SK-N-SH (cell line): ENCODE data around the gene GRK3. TPM values are rescaled to one million over a fixed set of nuclear protein-coding genes. Genes with fewer than 3 reads are reported as not detected.

Experiments
- CTCF ChIA-PET: fragments of 300-600, 350-600 bp; formaldehyde crosslinking; extraction: SDS; loops from one replicate; lab custom pipeline; 2021; lab: Yijun Ruan, JAX
- POLR2A ChIA-PET: fragments of 350-600 bp; sonication (Branson Sonifier 250); formaldehyde crosslinking; extraction: SDS; loops from one replicate; lab custom pipeline; 2020; ENCODE audit warnings: antibody characterized with exemption, inconsistent platforms; lab: Yijun Ruan, JAX
- DNase-seq: peaks from one replicate; pipeline ENCODE4 v3.0.0; 2012
- H2AFZ ChIP-seq: fragments of 200-600 bp; sonication (generic); 2 replicates; pipeline ENCODE4 v1.8.1; 2016; ENCODE audit warnings: antibody characterized with exemption, mild to moderate bottlenecking, low read depth
- H3F3A ChIP-seq: fragments of 200-600 bp; sonication (generic); replicated peaks from 2 replicates; pipeline ENCODE3; 2016; ENCODE audit warnings: antibody characterized with exemption, mild to moderate bottlenecking; ENCODE audit not compliant: insufficient read depth
- H3K27ac ChIP-seq, 2 experiments: fragments of 200-500 bp in 1 of 2; fragments of 200-600 bp in 1 of 2; sonication (Bioruptor generic) in 1 of 2; sonication (generic), shearing (Covaris generic) in 1 of 2; 2 replicates each; pipeline versions ENCODE4 v1.5.1 to v1.6.1; 2014 to 2016; ENCODE audit warnings: low read depth in 2 of 2, inconsistent platforms in 1 of 2, low read length in 1 of 2, mild to moderate bottlenecking in 1 of 2, mixed read lengths in 1 of 2
- H3K27me3 ChIP-seq: fragments of 200-600 bp; sonication (generic), shearing (Covaris generic); 2 replicates; pipeline ENCODE4 v1.6.1; 2016; ENCODE audit warnings: mixed run types; ENCODE audit not compliant: insufficient read depth
- H3K36me3 ChIP-seq, 2 experiments: fragments of 200-500 bp in 1 of 2; fragments of 200-600 bp in 1 of 2; sonication (Bioruptor generic) in 1 of 2; sonication (generic) in 1 of 2; replicated peaks in 1 of 2; 2 replicates each; pipeline versions ENCODE3 to v1.5.1; 2014 to 2016; ENCODE audit warnings: low read length in 1 of 2, mild to moderate bottlenecking in 1 of 2; ENCODE audit not compliant: insufficient read depth in 2 of 2, control insufficient read depth in 1 of 2
- H3K4me1 ChIP-seq, 2 experiments: fragments of 200-500 bp in 1 of 2; fragments of 200-600 bp in 1 of 2; sonication (Bioruptor generic) in 1 of 2; sonication (generic), shearing (Covaris generic) in 1 of 2; 2 replicates each; pipeline versions ENCODE4 v1.5.1 to v1.6.1; 2014 to 2016; ENCODE audit warnings: low read depth in 1 of 2, low read length in 1 of 2, mixed run types in 1 of 2; ENCODE audit not compliant: insufficient read depth in 2 of 2, control insufficient read depth in 1 of 2
- H3K4me2 ChIP-seq: fragments of 200-600 bp; sonication (generic), shearing (Covaris generic); 2 replicates; pipeline ENCODE4 v1.6.1; 2017; ENCODE audit warnings: mixed run types
- H3K4me3 ChIP-seq, 2 experiments: fragments of 200-500 bp in 1 of 2; fragments of 200-600 bp in 1 of 2; sonication (Bioruptor generic) in 1 of 2; sonication (generic), shearing (Covaris generic) in 1 of 2; 2 replicates each; pipeline versions ENCODE4 v1.5.1 to v1.8.1; 2014 to 2016; ENCODE audit warnings: low read depth in 2 of 2, inconsistent platforms in 1 of 2, low read length in 1 of 2, mild to moderate bottlenecking in 1 of 2, mixed read lengths in 1 of 2, moderate library complexity in 1 of 2
- H3K79me2 ChIP-seq: fragments of 200-600 bp; sonication (generic); 2 replicates; pipeline ENCODE4 v1.8.1; 2017; ENCODE audit warnings: mild to moderate bottlenecking; ENCODE audit not compliant: insufficient read depth
- H3K9ac ChIP-seq: fragments of 200-600 bp; sonication (generic); 2 replicates; pipeline ENCODE4 v1.6.1; 2017; ENCODE audit warnings: mixed run types
- H3K9me2 ChIP-seq: fragments of 200-600 bp; sonication (generic); 2 replicates; pipeline ENCODE4 v1.6.1; 2017; ENCODE audit warnings: mixed run types
- H3K9me3 ChIP-seq: fragments of 200-600 bp; sonication (generic); 2 replicates; pipeline ENCODE4 v1.6.1; 2017; ENCODE audit warnings: mixed run types, mild to moderate bottlenecking, moderate library complexity
- H4K20me1 ChIP-seq: fragments of 200-600 bp; sonication (generic); 2 replicates; pipeline ENCODE4 v1.6.1; 2017; ENCODE audit warnings: mild to moderate bottlenecking, mixed run types; ENCODE audit not compliant: insufficient read depth
- CHD2 ChIP-seq: fragments of 150-350 bp; IDR thresholded peaks from 2 replicates; pipeline ENCODE4 v1.6.1; 2018; ENCODE audit warnings: low read length; ENCODE audit not compliant: partially characterized antibody
- ELF1 ChIP-seq: IDR thresholded peaks from 2 replicates; pipeline ENCODE4 v1.4.0; 2012
- EP300 ChIP-seq, 2 experiments: IDR thresholded peaks; 2 replicates each; pipeline versions ENCODE4 v1.4.0 to v1.6.1; 2012; ENCODE audit warnings: borderline replicate concordance in 1 of 2, low read depth in 1 of 2, low read length in 1 of 2
- FOXJ3 ChIP-seq: sonication (generic); formaldehyde crosslinking; IDR thresholded peaks from 2 replicates; pipeline ENCODE4 v1.5.1; 2020; ENCODE audit warnings: mild to moderate bottlenecking, missing genetic modification reagents
- MXI1 ChIP-seq: IDR thresholded peaks from 2 replicates; pipeline ENCODE4 v1.6.1; 2012; ENCODE audit warnings: mild to moderate bottlenecking, low read depth, low read length, improper control_type of control experiment
- NFIC ChIP-seq: IDR thresholded peaks from 2 replicates; pipeline ENCODE4 v1.4.0; 2012; ENCODE audit warnings: borderline replicate concordance
- RCOR1 ChIP-seq: fragments of 150-350 bp; IDR thresholded peaks from 2 replicates; pipeline ENCODE4 v1.6.1; 2017; ENCODE audit warnings: antibody characterized with exemption, low read length
- REST ChIP-seq: IDR thresholded peaks from 2 replicates; pipeline ENCODE4 v1.6.1; 2012; ENCODE audit warnings: mild to moderate bottlenecking, low read depth, low read length, moderate library complexity
- RFX5 ChIP-seq: IDR thresholded peaks from 2 replicates; pipeline ENCODE4 v1.6.1; 2012; ENCODE audit warnings: mild to moderate bottlenecking, improper control_type of control experiment, low read length
- RXRA ChIP-seq: IDR thresholded peaks from 2 replicates; pipeline ENCODE4 v1.4.0; 2012; ENCODE audit warnings: low read depth, mild to moderate bottlenecking, borderline replicate concordance
- SIN3A ChIP-seq: IDR thresholded peaks from 2 replicates; pipeline ENCODE4 v1.6.1; 2012; ENCODE audit warnings: low read depth, mild to moderate bottlenecking, low read length, moderate library complexity, borderline replicate concordance
- SMC3 ChIP-seq: IDR thresholded peaks from 2 replicates; pipeline ENCODE4 v1.6.1; 2012; ENCODE audit warnings: low read depth, low read length, improper control_type of control experiment
- TAF1 ChIP-seq: IDR thresholded peaks from 2 replicates; pipeline ENCODE4 v1.6.1; 2012; ENCODE audit warnings: low read depth, mild to moderate bottlenecking, low read length, moderate library complexity, borderline replicate concordance
- USF1 ChIP-seq: IDR thresholded peaks from 2 replicates; pipeline ENCODE4 v1.4.0; 2012; ENCODE audit warnings: low read depth, borderline replicate concordance
- USF2 ChIP-seq: fragments of 150-350 bp; IDR thresholded peaks from 2 replicates; pipeline ENCODE4 v1.6.1; 2017; ENCODE audit warnings: antibody characterized with exemption, low read length, low read depth, borderline replicate concordance
- WGBS: methylation state at CpG from one replicate; pipeline ENCODE4 v1.1.6; 2017; ENCODE audit warnings: low lambda C conversion rate; 5-methylcytosine and 5-hydroxymethylcytosine counted together
- polyA plus RNA-seq, 3 experiments: library from polyadenylated mRNA; depleted of rRNA; stranded (reverse); fragments of >200 nt; gene quantifications; 2 replicates each; pipeline ENCODE4 v1.2.3, GENCODE V29; 2012

The GRK3 gene
- polyA plus RNA-seq, 1 of the 3 experiments (the other 2 are of a cell fraction): 1.3 TPM

GRCh38 chr22:25763239-25763777, 198.8 kb downstream of the GRK3 start:
- no peak overlapping the region for H3K27ac ChIP-seq
- no peaks in the 10 kb centered on the region for H3K27me3 ChIP-seq
- ChIA-PET POLR2A (no interaction called here), CTCF (interaction anchor here (0.6 to 6.6 kb wide), 9 partner anchors 8 to 667 kb away, joined by 3 to 65 read pairs (median 3); no protein-coding TSS in a partner anchor)
- H4K20me1 ChIP-seq: no peaks in the 10 kb centered on the region
- H3K9me2 ChIP-seq: no peaks in the 10 kb centered on the region
- H3K4me2 ChIP-seq: no peak overlapping the region
- H2AFZ ChIP-seq: no peak overlapping the region
- H3K9me3 ChIP-seq: no peaks in the 10 kb centered on the region
- H3K4me1 ChIP-seq: peaks cover 0 to 17% of the 10 kb centered on the region in 2 experiments; a peak in 2 of 4 replicates
- H3K79me2 ChIP-seq: no peaks in the 10 kb centered on the region
- no peak for DNase-seq
- H3K36me3 ChIP-seq: no peaks in the 10 kb centered on the region
- H3F3A ChIP-seq: no peaks in the 10 kb centered on the region
- WGBS: 58% methylated on average over 7 of the region's 7 CpGs
- TF ChIP-seq SMC3 (no peak), RXRA (no peak), RFX5 (no peak), SIN3A (no peak), FOXJ3 (no peak), USF1 (no peak), TAF1 (no peak), MXI1 (no peak), REST (no peak), EP300 (IDR thresholded peaks at IDR 0.05; ENCODE audit: borderline replicate concordance in 1 of 2, low read depth in 1 of 2, low read length in 1 of 2) (no peak), CHD2 (no peak), RCOR1 (no peak), NFIC (no peak), USF2 (no peak), ELF1 (no peak)
- TF ChIP-seq, all 33 proteins: peak for 0
- Histone ChIP-seq H3K9ac (no peak overlapping the region), H3K4me3 (no peak overlapping the region)
